ENCODE data around the gene MED16.
A peak's percentile ranks its signal among the peaks of the same experiment; 100 is the strongest.

The MED16 gene

GRCh38 chr19:892894-893689 is at the start of gene MED16, which contains the start of gene RNU6-9:
MED16 (minus strand) TSS chr19:893187; CDS start chr19:891131, 2,056 bp downstream.
RNU6-9 (plus strand) TSS chr19:893484.
- peak; percentile 89 for DNase-seq

DNA sequence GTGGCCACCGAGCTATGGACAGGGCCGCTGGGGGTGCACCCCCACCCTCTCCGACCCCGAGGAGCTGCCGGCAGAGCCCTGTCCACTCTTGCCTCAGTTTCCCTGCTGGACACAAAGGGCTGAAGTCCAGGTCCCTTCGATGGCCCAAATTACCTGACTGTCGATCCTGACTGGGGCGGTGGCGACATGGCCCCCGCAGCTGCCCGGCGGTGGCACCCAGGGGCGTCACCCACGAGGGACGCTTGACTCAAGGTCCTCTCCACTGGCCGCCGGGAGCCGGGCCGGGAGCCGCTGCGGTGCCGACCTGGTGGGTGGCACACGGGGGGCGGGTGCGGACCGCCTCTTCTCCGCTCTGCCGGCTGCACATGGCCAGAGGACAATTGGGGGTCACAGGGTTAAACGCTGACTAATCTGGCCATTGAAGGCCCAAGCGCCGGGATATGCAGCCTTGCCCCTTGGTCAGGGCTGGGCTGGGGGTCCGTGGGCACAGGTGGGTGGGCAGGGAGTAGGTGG is 49.2 kb upstream of the MED16 start:
- no peak for DNase-seq

DNA sequence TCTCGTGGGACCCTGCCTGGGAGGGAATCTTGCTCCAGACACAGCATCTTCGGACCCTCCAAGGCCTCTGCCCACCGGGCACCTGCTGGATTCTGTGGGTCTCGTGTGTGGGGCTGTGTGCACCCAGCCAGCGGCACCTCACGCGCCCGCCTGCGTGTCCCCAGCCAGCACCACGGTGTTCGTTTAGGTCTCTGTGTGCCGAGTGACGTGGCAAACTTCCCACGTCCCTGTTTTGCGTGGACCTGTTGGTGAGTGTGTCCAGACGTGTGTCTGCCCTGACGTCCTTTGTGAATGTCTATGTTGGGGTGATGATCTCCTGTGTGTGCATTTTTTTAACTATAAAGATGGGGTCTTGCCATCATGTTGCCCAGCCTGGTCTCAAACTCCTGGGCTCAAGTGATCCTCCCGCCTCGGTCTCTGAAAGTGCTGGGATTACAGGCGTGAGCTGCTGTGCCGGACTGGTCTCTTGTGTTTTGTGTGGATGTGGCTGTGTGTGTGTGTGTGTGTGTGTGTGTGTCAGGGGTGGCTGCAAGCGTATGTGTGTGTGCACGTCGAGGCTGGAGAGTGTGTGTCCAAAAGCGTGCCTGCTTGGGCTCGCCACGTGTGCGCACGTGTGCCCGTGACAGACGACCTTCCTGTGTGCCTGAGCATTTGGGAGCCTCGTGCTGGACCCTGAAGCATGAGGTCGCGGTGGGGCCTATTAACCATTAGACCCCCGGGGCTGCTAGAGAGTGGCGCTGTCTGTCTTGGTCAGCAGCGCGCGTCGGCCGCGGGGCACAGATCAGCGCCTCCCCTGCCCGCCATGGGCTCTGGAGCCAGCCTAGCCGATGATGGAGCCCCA is 48.5 kb upstream of the MED16 start:
- DNase-seq = peak in 1 of 2 donors; percentile 19

DNA sequence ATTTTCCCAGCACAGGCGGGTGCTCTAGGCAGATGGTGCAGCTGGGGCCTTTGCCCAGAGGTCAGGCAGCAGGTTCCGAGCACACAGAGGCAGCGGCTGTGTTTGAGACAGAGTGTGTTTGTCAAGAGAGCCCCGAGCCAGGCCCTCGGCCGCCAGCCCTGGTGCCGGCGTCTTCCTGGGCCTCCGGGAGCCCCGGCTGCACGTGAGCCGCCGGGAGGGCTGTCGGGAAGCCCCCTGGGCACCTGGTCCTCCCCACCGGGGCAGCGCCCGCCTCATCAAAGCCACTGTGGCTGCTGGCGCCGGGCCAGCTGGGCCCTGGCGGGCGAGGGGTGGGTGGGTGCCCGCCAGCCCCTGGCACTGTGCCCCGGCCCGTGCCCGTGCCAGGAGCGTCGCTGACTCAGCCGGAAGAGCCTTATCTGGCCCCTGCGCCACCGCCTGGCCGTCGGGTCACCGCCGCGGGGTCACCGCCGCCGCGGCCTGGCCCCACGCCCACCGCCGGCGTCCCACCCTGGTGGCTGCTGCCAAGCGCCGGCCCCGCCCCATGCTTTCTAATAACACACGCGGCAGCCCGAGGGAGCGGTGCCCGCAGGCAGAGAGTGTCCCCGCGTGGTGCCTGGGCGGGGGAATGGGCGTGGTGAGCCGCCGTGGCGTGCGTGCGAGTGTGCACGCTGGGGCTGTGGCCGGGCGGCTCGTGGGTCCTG is 47.8 kb upstream of the MED16 start:
- DNase-seq = peak; percentile 69 to 72

GRCh38 chr19:939922-940321 is 46.9 kb upstream of the MED16 start:
- DNase-seq = no peak

- no peak for DNase-seq
Observed at GRCh38 chr19:939439-939838, 46.5 kb upstream of the MED16 start.

DNA sequence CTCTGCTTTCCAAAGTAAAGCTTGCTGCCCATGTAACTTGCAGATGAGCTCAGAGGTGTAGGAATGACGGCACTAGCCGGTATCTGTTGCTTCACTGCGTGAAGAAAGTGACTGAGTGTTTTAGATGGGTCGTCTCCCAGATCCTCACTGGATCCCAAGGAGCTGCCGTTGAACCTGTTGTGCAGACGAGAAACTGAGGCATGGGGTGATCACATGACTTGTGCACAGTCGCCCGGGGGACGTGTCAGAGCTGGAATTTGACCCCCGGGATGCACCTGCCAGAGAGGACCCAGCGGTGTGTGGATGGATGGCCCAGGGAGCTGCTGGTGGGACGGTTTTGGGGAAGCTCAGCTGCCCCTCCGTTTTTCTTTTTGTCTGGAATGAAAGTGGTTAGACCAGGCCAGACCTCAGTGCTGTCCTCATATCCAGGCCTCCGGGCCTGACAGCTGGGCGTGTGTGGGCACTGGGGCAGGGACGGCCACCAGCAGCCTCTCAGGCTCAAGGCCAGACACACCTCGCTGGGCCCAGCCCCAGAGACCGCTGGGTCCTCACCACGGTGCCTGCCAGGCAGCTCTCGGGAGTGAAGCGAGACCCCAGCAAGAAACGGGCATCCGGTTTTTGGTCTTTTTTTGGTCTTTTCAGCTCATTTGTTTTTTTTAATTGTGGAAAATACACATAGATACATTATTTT is 45.4 kb upstream of the MED16 start:
- DNase-seq = no peak

GRCh38 chr19:937259-937694 is 44.3 kb upstream of the MED16 start:
- DNase-seq = peak in 1 of 2 donors; percentile 33

DNA sequence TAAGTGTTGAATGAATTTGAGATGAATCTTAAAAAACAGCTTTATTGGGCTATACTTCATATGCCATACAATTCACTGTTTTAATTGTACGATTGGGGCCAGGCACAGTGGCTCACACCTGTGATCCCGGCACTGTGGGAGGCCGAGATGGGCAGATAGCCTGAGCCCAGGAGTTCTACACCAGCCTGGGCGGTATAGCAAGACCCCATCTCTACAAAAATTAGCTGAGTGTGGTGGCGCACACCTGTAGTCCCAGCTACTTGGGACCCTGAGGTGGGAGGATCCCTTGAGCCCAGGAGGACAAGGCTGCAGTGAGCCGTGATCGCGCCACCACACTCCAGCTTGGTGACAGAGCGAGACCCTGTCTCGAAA is 43.2 kb upstream of the MED16 start:
- no peak for DNase-seq

- no peak for DNase-seq
Observed at GRCh38 chr19:934865-935479, 42.0 kb upstream of the MED16 start.

GRCh38 chr19:934197-934840 is 41.3 kb upstream of the MED16 start:
- no peak for DNase-seq

DNA sequence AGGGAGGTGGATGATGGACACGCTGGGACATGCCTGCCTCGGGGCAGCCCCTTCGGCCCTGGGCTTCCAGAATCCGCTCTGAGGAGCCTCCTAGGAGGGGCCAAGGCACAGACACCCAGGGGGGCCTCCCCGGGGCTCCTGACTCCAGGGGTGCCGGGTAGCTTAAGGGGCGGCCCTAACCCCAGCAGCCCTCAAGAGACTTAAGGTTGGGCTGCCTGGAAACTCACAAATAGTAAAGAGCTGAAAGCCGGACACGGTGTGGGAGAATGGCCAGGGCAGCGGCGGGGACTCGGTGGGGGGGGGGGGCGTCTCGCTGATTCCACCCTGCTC is 40.5 kb upstream of the MED16 start:
- DNase-seq = no peak

- no peak for DNase-seq
Observed at GRCh38 chr19:932648-933552, 39.9 kb upstream of the MED16 start.

DNA sequence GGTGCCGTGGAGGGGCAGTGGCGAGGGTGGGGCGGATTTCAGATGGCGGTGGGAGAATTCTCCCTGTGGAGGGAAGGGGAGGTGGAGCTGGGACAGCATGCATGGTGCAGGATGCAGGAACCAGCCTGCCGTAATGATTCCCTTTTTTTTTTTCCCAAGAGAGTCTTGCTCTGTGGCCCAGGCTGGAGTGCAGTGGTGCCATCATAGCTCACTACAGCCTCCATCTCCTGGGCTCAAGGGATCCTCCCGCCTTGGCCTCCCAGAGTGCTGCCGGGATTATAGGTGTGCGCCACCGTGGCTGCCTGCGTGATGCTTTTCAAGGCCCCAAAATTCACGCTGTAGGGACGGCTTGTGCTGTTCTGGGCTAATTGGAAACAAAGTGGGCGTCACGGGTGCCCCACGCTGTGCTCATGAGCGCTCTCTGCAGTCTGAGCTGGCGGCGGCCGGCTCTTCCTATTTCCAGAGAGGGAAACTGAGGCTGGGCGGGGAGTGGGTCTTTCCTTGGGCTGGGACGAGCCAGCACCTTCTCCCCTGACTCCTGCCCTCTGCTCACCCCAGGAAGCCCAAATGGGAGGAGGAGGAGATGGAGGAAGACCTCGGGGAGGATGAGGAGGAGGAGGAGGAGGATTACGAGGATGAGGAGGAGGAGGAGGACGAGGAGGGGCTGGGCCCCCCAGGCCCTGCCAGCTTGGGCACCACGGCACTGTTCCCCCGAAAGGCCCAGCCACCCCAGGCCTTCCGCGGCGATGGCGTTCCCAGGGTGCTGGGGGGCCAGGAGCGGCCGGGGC is 39.1 kb upstream of the MED16 start:
- no peak for DNase-seq

- no peak for DNase-seq
Observed at GRCh38 chr19:929891-930258, 36.9 kb upstream of the MED16 start.

DNA sequence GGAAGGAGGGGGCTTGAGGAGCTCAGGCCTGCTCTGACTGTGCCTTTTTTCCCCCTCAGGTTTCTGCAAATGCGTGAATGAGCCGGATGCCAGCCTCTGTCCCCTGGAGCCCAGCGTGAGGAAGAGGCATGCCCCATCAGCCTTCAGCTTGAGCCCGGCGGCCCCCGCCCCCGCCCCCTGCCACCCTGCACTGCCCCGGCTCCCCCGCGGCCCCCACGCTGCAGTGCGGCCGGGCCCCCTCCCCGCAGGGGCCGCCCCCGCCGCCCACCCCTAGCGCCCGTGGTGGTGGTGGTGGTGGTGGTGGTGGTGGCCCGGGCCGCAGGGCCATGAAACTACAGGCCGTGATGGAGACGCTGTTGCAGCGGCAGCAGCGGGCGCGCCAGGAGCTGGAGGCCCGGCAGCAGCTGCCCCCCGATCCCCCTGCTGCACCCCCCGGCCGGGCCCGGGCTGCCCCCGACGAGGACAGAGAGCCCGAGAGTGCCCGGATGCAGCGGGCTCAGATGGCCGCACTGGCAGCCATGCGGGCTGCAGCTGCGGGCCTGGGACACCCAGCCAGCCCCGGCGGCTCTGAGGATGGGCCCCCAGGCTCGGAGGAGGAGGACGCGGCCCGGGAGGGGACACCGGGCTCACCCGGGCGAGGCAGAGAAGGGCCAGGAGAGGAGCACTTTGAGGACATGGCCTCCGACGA is 36.4 kb upstream of the MED16 start:
- DNase-seq = no peak

DNA sequence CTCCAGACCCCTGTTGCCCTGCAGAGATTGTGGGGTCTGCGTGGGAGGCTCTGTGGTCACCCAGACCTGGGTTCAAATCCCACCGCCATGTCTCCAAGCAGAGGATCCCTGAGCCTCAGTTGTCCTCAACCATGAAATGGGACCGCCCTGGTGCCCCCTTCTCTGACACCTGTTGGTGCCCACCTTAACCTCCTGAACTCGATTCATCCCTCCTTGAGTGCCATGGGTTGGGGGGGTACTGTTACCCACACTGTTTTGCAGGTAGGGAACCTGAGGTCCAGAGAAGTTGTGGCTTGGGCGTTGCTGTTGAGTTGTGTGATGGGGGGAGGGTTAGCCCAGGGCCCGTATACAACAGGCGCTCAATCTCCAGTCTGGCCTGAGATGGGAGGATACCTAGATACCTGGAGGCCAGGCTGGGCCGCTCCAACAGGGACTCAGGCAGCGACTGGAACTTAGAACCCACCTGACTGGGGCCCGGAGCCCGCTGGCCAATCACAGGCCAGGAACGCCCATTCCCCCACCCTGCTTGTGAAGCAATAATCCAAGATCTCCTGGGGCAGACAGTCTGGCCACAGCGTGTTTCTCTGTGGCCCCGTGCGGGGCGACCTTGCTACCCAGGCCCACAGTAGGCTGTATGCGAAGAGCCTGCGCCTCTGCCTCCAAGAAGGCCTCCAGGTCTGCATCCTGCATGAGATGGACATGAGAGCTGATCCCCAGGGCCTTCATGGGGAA is 35.6 kb upstream of the MED16 start:
- no peak for DNase-seq

DNA sequence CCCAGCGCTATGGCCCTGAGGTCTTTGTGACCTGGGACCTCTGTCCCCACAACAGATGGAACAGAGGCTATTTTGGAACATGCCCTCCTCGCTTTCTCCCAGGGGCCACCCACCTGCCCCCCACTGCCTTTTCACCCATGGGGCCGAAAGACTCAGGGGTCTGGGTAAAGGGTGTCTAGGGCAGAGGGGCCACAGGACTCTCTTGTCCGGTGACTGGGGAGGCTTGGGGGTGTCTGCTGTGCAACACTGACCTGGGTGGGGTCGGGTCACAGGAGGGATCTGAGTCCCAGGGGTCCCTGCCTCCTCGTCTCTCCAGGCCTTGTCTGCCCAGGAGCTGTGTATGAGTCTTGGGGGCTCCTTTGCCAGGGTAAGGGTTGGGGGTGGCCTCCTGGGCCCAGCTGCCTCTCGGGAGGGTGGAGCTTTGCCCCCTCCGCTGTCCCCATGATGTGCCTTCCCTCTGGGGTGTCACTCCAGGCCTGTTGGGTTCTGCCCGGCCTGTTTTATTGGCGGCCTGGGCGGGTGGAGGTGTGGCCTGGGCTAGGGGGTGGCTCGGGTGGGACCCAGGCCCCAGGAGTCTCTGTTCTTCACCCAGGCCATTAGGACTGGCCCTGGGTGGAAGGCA is 34.9 kb upstream of the MED16 start:
- no peak for DNase-seq
